Measurements from ENCODE around the gene MC3R.

The MC3R gene

DNA sequence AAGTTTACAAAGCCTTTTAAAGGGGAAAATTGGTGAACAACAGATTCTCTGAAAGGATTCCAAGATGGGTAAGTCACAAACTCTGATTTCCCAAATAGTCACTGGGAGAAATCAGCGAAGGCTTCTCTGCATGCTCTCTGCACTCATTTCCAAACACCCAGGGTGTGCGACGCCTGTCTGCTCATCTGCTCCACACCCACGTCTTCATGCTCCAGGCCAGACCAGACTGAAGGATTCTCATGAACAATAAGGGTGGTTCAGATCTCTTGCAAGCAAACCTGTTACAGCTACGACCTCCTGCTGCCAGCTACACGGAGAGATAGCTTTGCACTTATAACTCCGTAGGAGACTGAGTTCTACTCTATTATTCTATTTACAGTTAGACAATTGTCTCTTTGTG, 1.4 kb downstream of the MC3R start:
- DNase-seq (ENCODE audit: low spot score), result no peak

GRCh38 chr20:56257604-56258003, 9.1 kb downstream of the MC3R start:
- no peak for DNase-seq (ENCODE audit: low spot score)

GRCh38 chr20:56259948-56260347, 11.4 kb downstream of the MC3R start:
- DNase-seq (ENCODE audit: low spot score), result no peak

GRCh38 chr20:56268536-56268935, 20.0 kb downstream of the MC3R start:
- no peak for DNase-seq (ENCODE audit: low spot score)

DNA sequence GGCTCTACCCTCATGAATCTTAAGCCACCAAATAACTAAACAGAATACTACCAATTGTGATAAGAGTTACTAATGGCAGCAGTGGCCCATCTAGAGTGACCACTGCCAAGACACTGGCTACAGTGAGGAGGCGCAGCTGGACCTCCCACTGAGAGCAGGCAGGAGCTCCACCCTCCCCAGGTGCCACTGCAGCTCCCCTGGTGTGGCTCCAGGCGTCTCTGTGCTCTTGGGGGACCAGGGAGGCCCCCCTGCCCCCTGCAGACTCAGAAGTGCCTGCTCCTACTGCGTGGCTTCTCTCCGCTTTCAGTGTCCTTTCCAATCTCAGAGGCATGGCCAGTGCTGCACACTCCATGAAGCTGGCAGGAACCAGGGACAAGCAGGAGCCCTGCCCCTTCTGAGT, 23.4 kb downstream of the MC3R start:
- no peak for DNase-seq (ENCODE audit: low spot score)

DNA sequence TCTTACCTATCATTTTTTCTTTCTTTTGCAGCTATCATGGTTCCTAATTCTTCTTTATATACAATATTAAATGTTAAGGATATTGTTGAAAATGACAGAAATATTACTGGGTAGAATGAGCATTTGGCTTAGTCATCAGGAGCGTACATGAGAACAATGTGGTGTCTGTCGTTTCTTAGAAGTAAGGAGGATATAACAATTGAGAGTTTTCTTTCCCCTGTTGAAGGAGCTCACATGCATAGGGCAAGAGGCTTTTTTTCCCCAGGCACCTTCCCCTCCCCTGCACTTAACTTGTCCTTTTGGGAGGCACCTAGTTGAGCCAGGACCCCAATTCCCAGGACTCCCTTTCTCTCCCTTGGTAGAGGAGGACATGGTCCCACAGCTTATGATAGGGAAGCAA, 25.0 kb downstream of the MC3R start:
- DNase-seq (ENCODE audit: low spot score), result no peak

GRCh38 chr20:56274156-56274555, 25.6 kb downstream of the MC3R start:
- no peak for DNase-seq (ENCODE audit: low spot score)

DNA sequence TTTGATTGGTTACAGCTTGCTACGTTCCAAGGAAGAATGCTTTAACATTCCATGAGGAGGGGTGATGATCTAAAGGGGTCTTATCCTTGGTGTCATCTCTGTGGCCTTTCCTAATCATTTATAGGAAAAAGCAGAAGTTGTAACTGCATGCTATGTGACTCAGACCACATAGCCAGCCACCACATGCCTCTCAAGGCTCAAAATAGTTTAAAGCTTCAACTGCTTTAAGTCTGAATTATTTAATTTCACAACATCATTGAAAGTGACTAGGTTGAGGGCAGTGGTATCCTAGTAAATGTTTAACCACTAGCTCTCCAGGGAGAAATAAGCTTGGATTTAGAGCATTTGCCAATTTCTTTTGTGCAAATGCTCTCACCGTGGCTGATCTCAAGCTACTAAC, 29.7 kb downstream of the MC3R start:
- DNase-seq (ENCODE audit: low spot score), result no peak

GRCh38 chr20:56285496-56285895, 37.0 kb downstream of the MC3R start:
- no peak for DNase-seq (ENCODE audit: low spot score)

DNA sequence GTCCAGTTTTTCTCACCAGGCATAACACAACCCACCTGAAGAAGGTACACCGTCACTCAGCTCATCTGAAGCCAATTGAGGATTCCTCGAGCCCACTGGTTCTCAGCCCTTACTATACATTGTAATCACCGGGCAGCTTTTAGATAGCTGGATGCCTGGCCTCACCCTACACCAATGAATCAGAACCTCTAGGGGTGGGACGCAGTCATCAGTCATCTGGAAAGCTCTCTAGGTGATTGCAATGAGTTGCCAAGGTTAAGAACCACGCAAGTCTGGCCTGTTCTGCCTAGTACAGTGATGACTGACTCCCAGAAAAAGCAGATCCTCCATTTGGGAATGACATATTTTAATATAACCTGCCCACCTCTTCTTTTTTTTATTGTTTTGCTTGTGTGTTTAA, 41.1 kb downstream of the MC3R start:
- DNase-seq (ENCODE audit: low spot score), result no peak

GRCh38 chr20:56299362-56299761, 50.8 kb downstream of the MC3R start:
- DNase-seq (ENCODE audit: low spot score), result no peak
